Measurements from ENCODE around the gene ZNF319.
"Not testable (repeated sequence)": the region's sequence is repeated elsewhere in the genome, so short reads cannot be mapped to it uniquely, and the experiment has no call there.

ZNF319 gene

GRCh38 chr16:58020628-58021521 is 20.4 kb upstream of the ZNF319 start:
- peak; percentile 50 for DNase-seq

DNA sequence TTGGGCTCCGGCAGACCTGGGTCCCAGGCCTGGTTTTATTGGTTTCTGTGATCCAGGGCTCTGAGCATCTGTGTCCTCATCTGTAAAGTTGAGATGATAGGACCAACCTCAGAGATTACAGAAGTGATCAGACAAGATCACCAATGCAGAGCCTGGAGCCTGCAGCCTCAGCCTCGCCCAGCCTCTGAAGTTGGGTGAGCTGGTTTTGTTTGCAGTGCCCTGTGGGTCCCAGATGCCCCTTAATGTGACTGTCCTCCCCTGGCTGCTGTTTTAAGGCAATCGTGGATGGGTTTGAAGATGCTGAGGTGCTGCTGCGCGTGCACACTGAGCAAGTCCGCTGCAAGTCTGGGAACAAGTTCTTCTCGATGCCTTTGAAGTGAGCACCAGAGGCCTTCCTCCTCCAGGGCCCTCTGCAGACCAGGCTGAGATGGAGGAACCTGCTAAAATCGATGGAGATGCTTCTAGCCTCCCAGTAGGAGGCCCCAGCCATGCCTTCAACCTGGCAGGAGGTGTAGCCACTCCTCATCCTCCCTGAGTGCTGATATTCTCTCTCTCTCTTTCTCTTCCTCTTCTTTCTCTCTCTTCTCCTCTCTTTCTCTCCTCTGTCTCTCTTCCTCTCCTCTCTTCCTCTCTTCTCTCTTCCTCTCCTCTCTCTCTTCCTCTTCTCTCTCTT is 19.5 kb upstream of the ZNF319 start:
- DNase-seq = no peak

DNA sequence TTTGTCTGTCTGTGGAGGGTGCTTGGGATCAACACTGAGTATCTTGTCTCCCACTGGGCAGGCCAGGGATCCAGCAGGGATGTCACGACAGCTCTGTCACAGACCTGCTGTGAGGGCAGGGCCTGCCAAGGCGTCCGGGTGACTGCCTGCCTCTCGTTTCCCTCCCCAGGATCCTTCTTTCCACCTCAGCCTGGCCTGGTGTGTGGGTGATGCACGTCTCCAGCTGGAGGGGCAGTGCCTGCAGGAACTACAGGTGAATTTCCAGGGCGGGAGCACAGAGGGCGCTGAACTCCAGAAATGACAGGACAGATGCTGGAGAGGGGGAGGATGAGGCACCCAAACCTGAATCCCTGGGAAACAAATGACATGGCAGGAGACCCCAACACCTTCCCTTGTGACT is 18.3 kb upstream of the ZNF319 start:
- no peak for DNase-seq

DNA sequence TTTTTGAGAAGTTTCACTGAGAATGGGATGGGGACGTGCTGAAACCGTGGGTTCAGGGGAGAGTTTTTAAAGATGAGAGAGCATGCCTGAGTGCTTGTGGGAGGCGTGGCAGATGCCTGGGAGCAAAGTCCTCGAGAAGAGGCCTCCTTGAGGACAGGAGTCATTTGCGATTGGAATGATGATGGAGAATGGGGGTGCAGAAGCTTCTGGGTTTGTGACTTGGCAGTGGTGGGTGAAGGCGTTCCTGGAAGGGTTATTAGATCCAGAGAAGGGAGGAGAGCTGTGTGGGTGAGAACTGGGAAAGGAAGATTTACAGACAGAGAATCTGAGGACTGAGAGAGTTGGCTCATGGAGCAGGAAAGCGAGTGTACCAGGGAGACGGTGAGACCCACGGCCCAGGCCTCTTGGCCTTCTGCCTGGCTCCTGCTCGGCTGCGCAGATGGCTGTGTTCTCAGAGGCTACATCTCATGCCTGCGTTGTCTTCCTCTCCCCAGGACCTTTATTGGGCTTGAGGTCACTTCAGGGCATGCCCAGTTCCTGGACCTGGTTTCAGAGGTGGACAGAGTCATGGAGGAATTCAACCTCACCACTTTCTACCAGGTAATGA is 16.5 kb upstream of the ZNF319 start:
- no peak for DNase-seq

DNA sequence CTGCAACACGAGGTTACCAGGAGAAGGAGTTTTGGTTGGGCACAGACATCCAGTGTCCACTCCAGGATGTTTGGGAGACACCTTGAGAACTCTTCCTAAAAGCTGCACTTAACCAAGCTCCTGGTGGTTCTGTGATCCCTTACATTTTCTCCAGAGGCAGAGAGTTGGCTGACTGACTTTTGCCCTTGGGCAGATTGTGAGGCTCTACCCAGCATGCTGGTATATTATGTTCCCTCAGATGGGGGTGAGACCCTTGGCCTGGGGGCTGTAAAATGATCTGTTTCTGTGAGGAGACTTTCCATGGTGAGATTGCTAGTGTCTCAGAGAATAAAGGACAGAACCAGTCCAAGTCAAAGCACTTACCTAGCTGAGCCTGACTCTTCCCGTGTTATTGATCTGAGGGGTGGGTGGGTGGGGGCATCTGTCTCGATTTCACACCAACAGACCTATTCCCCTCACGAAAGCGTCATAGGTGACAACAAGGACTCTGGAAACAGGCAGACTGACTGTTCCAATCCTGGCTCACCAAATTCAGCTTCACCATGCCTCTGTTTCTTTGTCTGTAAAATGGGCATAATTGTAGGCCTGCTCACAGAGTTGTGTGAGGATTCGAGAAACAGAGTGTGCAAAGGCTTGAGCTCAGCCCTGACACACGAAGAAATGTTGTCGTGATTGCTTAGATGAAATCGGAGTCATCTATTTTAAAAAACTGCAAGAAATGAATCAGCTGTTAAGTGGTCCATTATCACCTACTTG is 12.9 kb upstream of the ZNF319 start:
- no peak for DNase-seq

GRCh38 chr16:58012481-58012880 is 12.0 kb upstream of the ZNF319 start:
- no peak for DNase-seq

DNA sequence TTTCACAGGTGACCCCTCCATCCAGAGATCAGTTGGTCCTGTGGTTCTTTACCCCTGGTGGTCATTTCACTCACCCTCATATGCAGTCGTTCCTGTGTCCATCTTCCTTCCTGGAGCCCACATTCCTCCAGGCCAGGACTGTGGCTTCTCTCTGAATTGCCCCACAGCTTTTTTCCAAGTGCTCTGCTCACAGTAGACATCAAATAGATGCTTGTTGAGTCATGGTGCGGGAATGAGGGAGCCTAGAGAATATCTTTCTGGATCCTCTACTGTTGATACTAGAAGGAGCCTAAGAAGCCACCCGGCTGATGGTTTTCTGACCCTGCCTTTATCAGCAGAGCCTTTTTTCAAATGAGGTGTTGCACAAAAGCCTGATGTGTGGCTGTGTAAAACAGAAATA is 11.2 kb upstream of the ZNF319 start:
- no peak for DNase-seq

DNA sequence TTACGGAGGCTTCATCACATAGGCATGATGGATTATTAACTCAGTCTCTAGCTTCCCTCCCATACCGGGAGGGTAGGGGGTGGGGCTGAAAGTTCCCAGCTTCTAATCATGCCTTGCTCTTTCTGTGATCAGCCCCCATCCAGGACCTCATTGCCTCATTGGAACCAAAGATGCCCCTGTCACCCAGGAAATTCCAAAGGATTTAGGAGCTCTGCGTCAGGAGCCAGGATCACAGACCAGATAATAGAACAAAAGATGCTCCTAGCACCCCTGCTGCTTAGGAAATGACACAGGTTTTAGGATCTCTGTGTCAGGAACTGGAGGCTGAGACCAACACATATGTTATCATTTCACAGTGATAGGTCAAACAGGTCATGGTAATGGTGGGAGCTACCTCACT is 10.4 kb upstream of the ZNF319 start:
- DNase-seq = no peak

DNA sequence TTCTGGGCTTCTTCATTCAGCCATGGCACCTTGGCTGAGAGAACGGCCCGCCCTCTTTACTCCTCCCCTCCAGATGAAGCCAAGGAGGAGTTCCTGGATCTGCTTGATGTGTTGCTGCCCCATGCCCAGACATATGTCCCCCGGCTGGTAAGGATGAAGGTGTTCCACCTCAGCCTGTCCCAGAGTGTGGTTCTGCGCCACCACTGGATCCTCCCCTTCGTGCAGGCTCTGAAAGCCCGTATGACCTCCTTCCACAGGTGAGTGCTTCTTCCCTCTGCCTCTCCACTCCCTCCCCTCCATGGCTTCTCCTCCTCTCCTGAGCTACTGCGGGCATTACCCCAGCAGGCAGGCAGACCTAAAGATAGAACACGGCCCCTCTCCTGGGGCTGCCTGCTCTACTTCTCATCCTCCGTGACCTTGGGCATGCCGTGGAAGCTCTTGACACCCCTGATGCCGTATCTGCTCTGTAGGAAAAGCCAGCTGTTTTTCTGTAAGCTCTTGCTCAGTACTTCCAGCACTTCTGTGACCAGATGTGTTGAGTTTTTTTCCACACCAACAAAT is 9.5 kb upstream of the ZNF319 start:
- DNase-seq = no peak

- not testable (repeated sequence) for DNase-seq
These were observed 4.3 kb upstream of the ZNF319 start for GRCh38 chr16:58004736-58005135.

- DNase-seq = no peak
These were observed 2.5 kb upstream of the ZNF319 start for GRCh38 chr16:58002936-58003335.

DNA sequence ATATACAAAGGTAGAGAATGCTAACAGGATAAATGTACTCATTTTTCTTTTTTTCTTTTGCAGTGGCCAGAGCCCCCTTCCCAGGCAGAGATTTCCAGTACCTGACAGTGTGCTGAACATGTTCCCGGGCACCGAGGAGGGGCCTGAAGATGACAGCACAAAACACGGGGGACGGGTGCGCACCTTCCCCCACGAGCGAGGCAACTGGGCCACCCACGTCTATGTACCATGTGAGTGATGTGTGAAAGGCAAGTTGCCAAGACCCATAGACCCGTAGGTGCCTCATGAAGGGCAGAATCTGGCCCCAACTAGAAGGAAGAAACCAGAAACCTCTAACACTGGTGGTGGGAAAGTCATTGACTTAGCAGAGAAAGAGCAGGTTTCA is 1.9 kb upstream of the ZNF319 start:
- no peak for DNase-seq

GRCh38 chr16:58001781-58002415 is 1.4 kb upstream of the ZNF319 start:
- DNase-seq = no peak

- peak; percentile 79 for DNase-seq
These were observed 519 bp upstream of the ZNF319 start, which contains the start of gene USB1 for GRCh38 chr16:58000706-58001676. Gene USB1, plus strand, starts transcription at chr16:58001407. Its CDS starts 77 bp downstream, at chr16:58001484.

DNA sequence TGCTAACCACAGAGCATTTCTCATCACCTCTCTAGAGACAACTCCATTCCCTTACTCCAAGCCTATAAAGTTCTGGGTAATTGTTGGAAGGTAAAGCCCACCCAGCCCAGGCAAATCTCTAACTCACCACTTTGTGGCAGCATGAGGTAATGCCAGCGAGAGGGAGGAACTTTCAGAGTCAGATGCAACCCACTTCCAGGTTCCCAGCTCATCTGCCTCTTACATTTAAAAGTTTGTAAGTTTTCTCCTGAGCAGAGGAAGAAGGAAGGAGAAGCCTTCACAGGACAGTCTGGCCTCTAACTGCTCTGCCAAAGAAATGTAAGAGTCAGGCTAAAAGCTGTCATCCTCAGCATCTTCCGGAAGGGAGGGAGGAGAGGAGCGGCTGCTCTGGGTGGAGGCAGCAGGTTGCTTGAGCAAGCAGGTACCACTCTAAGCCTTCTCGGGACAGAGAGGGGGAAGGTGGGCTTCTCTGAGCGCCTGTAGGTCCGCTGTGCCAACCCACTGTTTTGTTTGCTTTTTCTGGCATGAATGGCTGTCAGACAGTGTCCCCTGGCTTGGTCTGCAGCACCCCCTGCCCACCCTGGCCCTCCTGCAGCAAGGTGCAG is 1.0 kb downstream of the ZNF319 start:
- no peak for DNase-seq

- no peak for DNase-seq
These were observed 1.5 kb downstream of the ZNF319 start for GRCh38 chr16:57998992-57999365.

GRCh38 chr16:57998486-57998885 is 2.0 kb downstream of the ZNF319 start:
- DNase-seq = peak; percentile 26

GRCh38 chr16:57997528-57998265 is 2.8 kb downstream of the ZNF319 start:
- no peak for DNase-seq

DNA sequence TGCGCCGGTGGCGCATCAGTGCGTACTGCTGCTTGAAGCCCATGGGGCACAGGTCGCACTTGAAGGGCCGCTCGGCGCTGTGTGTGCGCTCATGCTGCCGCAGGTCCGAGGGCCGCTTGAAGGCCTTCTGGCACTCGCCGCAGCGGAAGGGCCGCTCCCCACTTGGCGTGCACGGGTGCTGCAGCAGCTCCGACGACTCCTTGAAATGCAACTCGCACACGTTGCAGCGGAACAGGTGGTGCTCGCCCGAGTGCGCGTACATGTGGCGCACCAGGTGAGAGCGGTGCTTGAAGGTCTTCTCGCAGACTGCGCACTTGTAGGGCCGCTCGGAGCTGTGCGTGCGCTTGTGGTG is 3.3 kb downstream of the ZNF319 start:
- no peak for DNase-seq
